ENCODE results near the gene MT1HL1. TPM values are rescaled to one million over a fixed set of nuclear protein-coding genes. Genes with fewer than 3 reads are reported as not detected.

MT1HL1 gene
- total RNA-seq, 1 experiment from 2014 or later, result not detected

GRCh38 chr1:236957235-236957634, 47.0 kb downstream of the MT1HL1 start:
- CTCF ChIA-PET, result no interaction called here

More at GRCh38 chr1:236957235-236957634, 47.0 kb downstream of the MT1HL1 start:
- H3K9me3 ChIP-seq (ENCODE audit: low read depth, low read length, poor library complexity, severe bottlenecking), result no peaks in the 10 kb centered on the region
- no peaks in the 10 kb centered on the region for H3K27me3 ChIP-seq (replicated peaks; ENCODE audit: insufficient read depth, low read depth, low read length, poor library complexity)
- POLR2A ChIA-PET (ENCODE audit: low non-redundant PET), result no interaction called here
- no peaks in the 10 kb centered on the region for H3K4me1 ChIP-seq (ENCODE audit: insufficient read depth, low read length, poor library complexity, severe bottlenecking)
- no peaks in the 10 kb centered on the region for H3K36me3 ChIP-seq (ENCODE audit: insufficient read depth, low read length, poor library complexity, severe bottlenecking)
- TF ChIP-seq EZH2 (IDR thresholded peaks at IDR 0.05; ENCODE audit: borderline replicate concordance, low read depth, low read length, poor library complexity, severe bottlenecking), result no peak
- TF ChIP-seq CTCF (conservative IDR thresholded peaks at IDR 0.05; ENCODE audit: low read depth, low read length), result no peak
- BruUV-seq (replicated peaks), result no TSS peak
- intact Hi-C loops (cut with micrococcal nuclease; ENCODE audit: unreplicated experiment), result no loop called here
- no peak overlapping the region for H3K27ac ChIP-seq (ENCODE audit: low read depth, low read length, poor library complexity, severe bottlenecking)
- no peak overlapping the region for H3K4me3 ChIP-seq (ENCODE audit: low read depth, low read length, poor library complexity, severe bottlenecking)
- no peak for DNase-seq (ENCODE audit: low spot score)

Other genes with a start within 250 kb of the MT1HL1 start
- gene MTR, start 209.1 kb downstream of the MT1HL1 start, total RNA-seq (2021), result 36.0 and 40.8 TPM in 2 replicates
- gene RYR2, start 37.7 kb upstream of the MT1HL1 start, total RNA-seq (2021), result 2.0 and 2.8 TPM in 2 replicates